Liver (tissue), 9 donors: ENCODE data around the gene HS3ST4. TPM values are rescaled to one million over a fixed set of nuclear protein-coding genes. Genes with fewer than 3 reads are reported as not detected.

Experiments
- DNase-seq: peaks from one replicate; pipeline ENCODE4 v3.0.0-alpha.2; 2017; ENCODE audit warnings: low spot score
- H3K27ac ChIP-seq, 2 donors: one replicate each; pipeline ENCODE4 v1.7.0; 2013; ENCODE audit warnings: inconsistent platforms in 2 of 2, low read length in 2 of 2, control low read depth in 1 of 2, low read depth in 1 of 2, mild to moderate bottlenecking in 1 of 2
- H3K27me3 ChIP-seq, 4 donors: one replicate each; pipeline versions ENCODE4 v1.6.1 to v1.7.0; 2013; ENCODE audit warnings: low read length in 3 of 4, inconsistent platforms in 1 of 4, mild to moderate bottlenecking in 1 of 4, moderate library complexity in 1 of 4; ENCODE audit not compliant: control insufficient read depth in 4 of 4, insufficient read depth in 4 of 4
- H3K36me3 ChIP-seq, 4 donors: one replicate each; pipeline versions ENCODE4 v1.6.1 to v1.7.0; 2013; ENCODE audit warnings: low read length in 3 of 4, mild to moderate bottlenecking in 3 of 4, low read depth in 1 of 4, moderate library complexity in 1 of 4; ENCODE audit not compliant: control insufficient read depth in 4 of 4, insufficient read depth in 3 of 4
- H3K4me1 ChIP-seq, 4 donors: one replicate each; pipeline versions ENCODE4 v1.6.1 to v1.7.0; 2013; ENCODE audit warnings: low read length in 3 of 4, mild to moderate bottlenecking in 3 of 4, moderate library complexity in 1 of 4; ENCODE audit not compliant: control insufficient read depth in 4 of 4, insufficient read depth in 4 of 4
- H3K4me3 ChIP-seq, 3 donors: one replicate each; pipeline versions ENCODE4 v1.6.1 to v1.7.0; 2013; ENCODE audit warnings: low read length in 3 of 3, control low read depth in 1 of 3, low read depth in 1 of 3, mild to moderate bottlenecking in 1 of 3
- H3K9ac ChIP-seq, 2 donors: one replicate each; pipeline ENCODE4 v1.7.0; 2013; ENCODE audit warnings: low read length in 2 of 2, mild to moderate bottlenecking in 2 of 2, moderate library complexity in 2 of 2, control low read depth in 1 of 2, low read depth in 1 of 2
- H3K9me3 ChIP-seq, 4 donors: one replicate each; pipeline versions ENCODE4 v1.6.1 to v1.7.0; 2013; ENCODE audit warnings: low read length in 3 of 4; ENCODE audit not compliant: control insufficient read depth in 4 of 4
- EGR1 ChIP-seq, 2 donors: IDR thresholded peaks; 2 replicates each; pipeline ENCODE4 v1.6.1; 2016 to 2018; ENCODE audit warnings: antibody characterized with exemption in 2 of 2, low read depth in 2 of 2
- FOXA1 ChIP-seq: IDR thresholded peaks from 2 replicates; pipeline ENCODE4 v1.6.1; 2016; ENCODE audit warnings: antibody characterized with exemption
- FOXA2 ChIP-seq: IDR thresholded peaks from 2 replicates; pipeline ENCODE4 v1.6.1; 2016; ENCODE audit warnings: antibody characterized with exemption
- HNF4G ChIP-seq: IDR thresholded peaks from 2 replicates; pipeline ENCODE4 v1.6.1; 2016; ENCODE audit warnings: antibody characterized with exemption
- JUND ChIP-seq, 2 donors: IDR thresholded peaks; 2 replicates each; pipeline ENCODE4 v1.6.1; 2016; ENCODE audit warnings: antibody characterized with exemption in 2 of 2
- MAX ChIP-seq: IDR thresholded peaks from 2 replicates; pipeline ENCODE4 v1.6.1; 2016; ENCODE audit warnings: antibody characterized with exemption
- NR2F2 ChIP-seq: IDR thresholded peaks from 2 replicates; pipeline ENCODE4 v1.6.1; 2016; ENCODE audit warnings: antibody characterized with exemption
- RXRA ChIP-seq, 2 donors: IDR thresholded peaks; 2 replicates each; pipeline ENCODE4 v1.6.1; 2017 to 2018; ENCODE audit warnings: antibody characterized with exemption in 2 of 2, mild to moderate bottlenecking in 1 of 2
- SP1 ChIP-seq: IDR thresholded peaks from 2 replicates; pipeline ENCODE4 v1.6.1; 2018; ENCODE audit warnings: antibody characterized with exemption, mild to moderate bottlenecking
- TAF1 ChIP-seq: conservative IDR thresholded peaks from 2 replicates; pipeline ENCODE4 v1.6.1; 2016; ENCODE audit warnings: antibody characterized with exemption, mild to moderate bottlenecking
- WGBS: extraction: QIAGEN DNeasy Blood & Tissue Kit; methylation state at CpG from one replicate; pipeline ENCODE4 v1.1.7; 2013; 5-methylcytosine and 5-hydroxymethylcytosine counted together
- polyA plus RNA-seq, 2 donors: library from polyadenylated mRNA; stranded (reverse) in 1 of 2; unstranded in 1 of 2; fragments of 200-250 nt in 1 of 2; fragments of >200 nt in 1 of 2; fragmentation: Nextera tagmentation in 1 of 2; extraction: Ambion mirVana in 1 of 2; gene quantifications; one replicate each; pipeline versions ENCODE4 v1.2.1 to v1.2.3, GENCODE V29; 2013 to 2015
- total RNA-seq, 2 donors: library from RNA; depleted of rRNA; stranded (reverse); fragments of >200 nt; gene quantifications; one replicate each; pipeline ENCODE4 v1.2.3, GENCODE V29; 2014
- TF ChIP-seq, protein P1 (sequence below): IDR thresholded peaks from 2 replicates; pipeline ENCODE4 v1.6.1; 2016; ENCODE audit warnings: antibody characterized with exemption
- TF ChIP-seq, protein P2 (sequence below): IDR thresholded peaks from 2 replicates; pipeline ENCODE4 v1.6.1; 2016; ENCODE audit warnings: antibody characterized with exemption, mild to moderate bottlenecking
- TF ChIP-seq, protein P3 (sequence below): fragments of 150-350 bp; IDR thresholded peaks from 2 replicates; pipeline ENCODE4 v1.5.1; 2017; ENCODE audit warnings: improper control_type of control experiment, low read depth, low read length; ENCODE audit not compliant: missing input control
- TF ChIP-seq, protein P4 (sequence below): IDR thresholded peaks from 2 replicates; pipeline ENCODE4 v1.6.1; 2016; ENCODE audit warnings: antibody characterized with exemption
- donor health status: healthy.
- donor health status: healthy.
- donor health status: healthy.
- donor health status: healthy.
- donor health status: healthy.

Gene HS3ST4
- total and polyA plus RNA-seq, 4 donors, result not detected

GRCh38 chr16:25799816-25800215 is 108.1 kb downstream of the HS3ST4 start:
- 94% methylated on average over 1 of the region's 1 CpG for WGBS
- H3K36me3 ChIP-seq, result no peaks in the 10 kb centered on the region
- peak overlapping the region in 1 of 2 donors; percentile 24 for H3K9ac ChIP-seq
- no peaks in the 10 kb centered on the region for H3K4me1 ChIP-seq
- H3K9me3 ChIP-seq, result peaks cover 0 to 3% (median 0%) of the 10 kb centered on the region in 4 donors
- no peak overlapping the region for H3K27ac ChIP-seq
- peaks cover 0 to 7% (median 0%) of the 10 kb centered on the region in 4 donors for H3K27me3 ChIP-seq
- no peak for TF ChIP-seq MAX
- no peak for TF ChIP-seq SP1
- no peak for TF ChIP-seq JUND (IDR thresholded peaks at IDR 0.05)
- TF ChIP-seq FOXA1, result no peak
- TF ChIP-seq, protein P1, sequence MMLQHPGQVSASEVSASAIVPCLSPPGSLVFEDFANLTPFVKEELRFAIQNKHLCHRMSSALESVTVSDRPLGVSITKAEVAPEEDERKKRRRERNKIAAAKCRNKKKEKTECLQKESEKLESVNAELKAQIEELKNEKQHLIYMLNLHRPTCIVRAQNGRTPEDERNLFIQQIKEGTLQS, result no peak
- TF ChIP-seq, protein P2, sequence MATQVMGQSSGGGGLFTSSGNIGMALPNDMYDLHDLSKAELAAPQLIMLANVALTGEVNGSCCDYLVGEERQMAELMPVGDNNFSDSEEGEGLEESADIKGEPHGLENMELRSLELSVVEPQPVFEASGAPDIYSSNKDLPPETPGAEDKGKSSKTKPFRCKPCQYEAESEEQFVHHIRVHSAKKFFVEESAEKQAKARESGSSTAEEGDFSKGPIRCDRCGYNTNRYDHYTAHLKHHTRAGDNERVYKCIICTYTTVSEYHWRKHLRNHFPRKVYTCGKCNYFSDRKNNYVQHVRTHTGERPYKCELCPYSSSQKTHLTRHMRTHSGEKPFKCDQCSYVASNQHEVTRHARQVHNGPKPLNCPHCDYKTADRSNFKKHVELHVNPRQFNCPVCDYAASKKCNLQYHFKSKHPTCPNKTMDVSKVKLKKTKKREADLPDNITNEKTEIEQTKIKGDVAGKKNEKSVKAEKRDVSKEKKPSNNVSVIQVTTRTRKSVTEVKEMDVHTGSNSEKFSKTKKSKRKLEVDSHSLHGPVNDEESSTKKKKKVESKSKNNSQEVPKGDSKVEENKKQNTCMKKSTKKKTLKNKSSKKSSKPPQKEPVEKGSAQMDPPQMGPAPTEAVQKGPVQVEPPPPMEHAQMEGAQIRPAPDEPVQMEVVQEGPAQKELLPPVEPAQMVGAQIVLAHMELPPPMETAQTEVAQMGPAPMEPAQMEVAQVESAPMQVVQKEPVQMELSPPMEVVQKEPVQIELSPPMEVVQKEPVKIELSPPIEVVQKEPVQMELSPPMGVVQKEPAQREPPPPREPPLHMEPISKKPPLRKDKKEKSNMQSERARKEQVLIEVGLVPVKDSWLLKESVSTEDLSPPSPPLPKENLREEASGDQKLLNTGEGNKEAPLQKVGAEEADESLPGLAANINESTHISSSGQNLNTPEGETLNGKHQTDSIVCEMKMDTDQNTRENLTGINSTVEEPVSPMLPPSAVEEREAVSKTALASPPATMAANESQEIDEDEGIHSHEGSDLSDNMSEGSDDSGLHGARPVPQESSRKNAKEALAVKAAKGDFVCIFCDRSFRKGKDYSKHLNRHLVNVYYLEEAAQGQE, result no peak
- no peak for TF ChIP-seq FOXA2
- no peak for TF ChIP-seq NR2F2
- H3K4me3 ChIP-seq, result no peak overlapping the region
- no peak for DNase-seq

DNA sequence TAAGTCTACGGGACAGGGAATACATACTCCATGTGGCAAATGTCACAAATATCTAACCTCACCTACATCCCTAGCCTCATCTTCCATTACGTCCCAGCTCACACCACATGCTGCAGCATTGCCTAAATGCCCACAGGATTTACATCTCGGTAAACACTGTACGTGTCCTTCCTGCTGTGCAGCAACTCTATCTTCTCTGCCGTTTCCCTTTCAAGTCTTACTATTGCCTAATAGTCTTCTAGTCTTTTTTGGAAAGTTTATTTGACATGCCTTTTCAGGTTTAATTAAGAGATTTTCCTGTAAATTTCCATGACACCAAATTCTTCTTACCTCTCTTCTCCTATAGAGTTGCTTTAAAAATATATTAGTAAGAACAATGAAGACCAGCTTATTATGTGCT is 120.5 kb downstream of the HS3ST4 start:
- no peaks in the 10 kb centered on the region for H3K36me3 ChIP-seq
- DNase-seq, result no peak
- no peak overlapping the region for H3K4me3 ChIP-seq
- H3K4me1 ChIP-seq, result no peaks in the 10 kb centered on the region
- H3K27me3 ChIP-seq, result peaks cover 0 to 4% (median 0%) of the 10 kb centered on the region in 4 donors
- TF ChIP-seq HNF4G (no peak), MAX (no peak), FOXA1 (no peak), RXRA (IDR thresholded peaks at IDR 0.05) (no peak), SP1 (no peak)
- TF ChIP-seq, protein P3, sequence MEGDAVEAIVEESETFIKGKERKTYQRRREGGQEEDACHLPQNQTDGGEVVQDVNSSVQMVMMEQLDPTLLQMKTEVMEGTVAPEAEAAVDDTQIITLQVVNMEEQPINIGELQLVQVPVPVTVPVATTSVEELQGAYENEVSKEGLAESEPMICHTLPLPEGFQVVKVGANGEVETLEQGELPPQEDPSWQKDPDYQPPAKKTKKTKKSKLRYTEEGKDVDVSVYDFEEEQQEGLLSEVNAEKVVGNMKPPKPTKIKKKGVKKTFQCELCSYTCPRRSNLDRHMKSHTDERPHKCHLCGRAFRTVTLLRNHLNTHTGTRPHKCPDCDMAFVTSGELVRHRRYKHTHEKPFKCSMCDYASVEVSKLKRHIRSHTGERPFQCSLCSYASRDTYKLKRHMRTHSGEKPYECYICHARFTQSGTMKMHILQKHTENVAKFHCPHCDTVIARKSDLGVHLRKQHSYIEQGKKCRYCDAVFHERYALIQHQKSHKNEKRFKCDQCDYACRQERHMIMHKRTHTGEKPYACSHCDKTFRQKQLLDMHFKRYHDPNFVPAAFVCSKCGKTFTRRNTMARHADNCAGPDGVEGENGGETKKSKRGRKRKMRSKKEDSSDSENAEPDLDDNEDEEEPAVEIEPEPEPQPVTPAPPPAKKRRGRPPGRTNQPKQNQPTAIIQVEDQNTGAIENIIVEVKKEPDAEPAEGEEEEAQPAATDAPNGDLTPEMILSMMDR, result no peak
- H3K9ac ChIP-seq, result no peak overlapping the region
- no peak overlapping the region for H3K27ac ChIP-seq
- no peaks in the 10 kb centered on the region for H3K9me3 ChIP-seq
- WGBS, result 76% methylated on average over 5 of the region's 5 CpGs

GRCh38 chr16:25817295-25817694 is 125.5 kb downstream of the HS3ST4 start:
- Histone ChIP-seq H3K27me3 (peaks cover 0 to 4% (median 0%) of the 10 kb centered on the region in 4 donors), H3K36me3 (no peaks in the 10 kb centered on the region), H3K4me3 (no peak overlapping the region), H3K27ac (no peak overlapping the region), H3K9ac (no peak overlapping the region), H3K9me3 (peaks cover 0 to 4% (median 0%) of the 10 kb centered on the region in 4 donors), H3K4me1 (no peaks in the 10 kb centered on the region)
- DNase-seq, result no peak
- WGBS, result 70% methylated on average over 6 of the region's 6 CpGs
- TF ChIP-seq SP1 (no peak), TAF1 (no peak), JUND (IDR thresholded peaks at IDR 0.05) (no peak), EGR1 (IDR thresholded peaks at IDR 0.05; ENCODE audit: low read depth in 2 of 2) (no peak), NR2F2 (no peak), MAX (no peak), RXRA (IDR thresholded peaks at IDR 0.05) (no peak)
- TF ChIP-seq, protein P1, result no peak
- TF ChIP-seq, protein P3, result no peak
- TF ChIP-seq, protein P4, sequence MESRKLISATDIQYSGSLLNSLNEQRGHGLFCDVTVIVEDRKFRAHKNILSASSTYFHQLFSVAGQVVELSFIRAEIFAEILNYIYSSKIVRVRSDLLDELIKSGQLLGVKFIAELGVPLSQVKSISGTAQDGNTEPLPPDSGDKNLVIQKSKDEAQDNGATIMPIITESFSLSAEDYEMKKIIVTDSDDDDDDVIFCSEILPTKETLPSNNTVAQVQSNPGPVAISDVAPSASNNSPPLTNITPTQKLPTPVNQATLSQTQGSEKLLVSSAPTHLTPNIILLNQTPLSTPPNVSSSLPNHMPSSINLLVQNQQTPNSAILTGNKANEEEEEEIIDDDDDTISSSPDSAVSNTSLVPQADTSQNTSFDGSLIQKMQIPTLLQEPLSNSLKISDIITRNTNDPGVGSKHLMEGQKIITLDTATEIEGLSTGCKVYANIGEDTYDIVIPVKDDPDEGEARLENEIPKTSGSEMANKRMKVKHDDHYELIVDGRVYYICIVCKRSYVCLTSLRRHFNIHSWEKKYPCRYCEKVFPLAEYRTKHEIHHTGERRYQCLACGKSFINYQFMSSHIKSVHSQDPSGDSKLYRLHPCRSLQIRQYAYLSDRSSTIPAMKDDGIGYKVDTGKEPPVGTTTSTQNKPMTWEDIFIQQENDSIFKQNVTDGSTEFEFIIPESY, result no peak
